ENCODE measurements around the gene SDK2.

DNA sequence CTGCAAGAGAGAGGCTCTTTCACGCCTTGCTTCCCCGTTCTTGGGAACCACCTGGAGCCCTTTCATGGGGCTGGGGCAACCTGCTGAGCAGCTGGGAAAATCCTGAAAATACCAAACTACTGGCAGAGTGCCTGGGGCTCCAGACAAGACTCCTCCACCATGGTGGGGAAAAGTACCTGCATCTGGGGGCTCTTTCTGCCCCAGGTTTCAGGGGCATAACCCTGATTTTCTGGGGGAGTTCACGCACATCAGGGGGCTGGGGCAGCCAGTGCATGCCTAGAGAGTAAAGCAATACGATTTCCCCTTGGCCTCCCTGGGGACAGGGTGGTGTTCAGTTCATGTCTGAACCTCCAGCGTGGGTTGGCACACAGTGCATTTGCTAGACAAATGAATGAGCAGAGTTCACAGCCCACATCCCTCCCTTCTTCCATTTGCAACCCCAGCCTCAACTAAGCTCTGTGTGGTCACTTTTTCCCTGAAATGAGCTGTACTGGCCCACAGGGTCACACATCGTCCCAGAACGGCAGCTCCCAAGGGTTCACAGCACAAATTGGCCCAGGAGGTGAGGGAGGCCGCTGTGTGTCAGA is 327.2 kb downstream of the SDK2 start:
- TF ChIP-seq ZNF384 (IDR thresholded peaks at IDR 0.05) (no peak), SP1 (IDR thresholded peaks at IDR 0.05) (no peak)
